ENCODE results near the gene TRIM41.
A peak's percentile ranks its signal among the peaks of the same experiment; 100 is the strongest.

Gene TRIM41

DNA sequence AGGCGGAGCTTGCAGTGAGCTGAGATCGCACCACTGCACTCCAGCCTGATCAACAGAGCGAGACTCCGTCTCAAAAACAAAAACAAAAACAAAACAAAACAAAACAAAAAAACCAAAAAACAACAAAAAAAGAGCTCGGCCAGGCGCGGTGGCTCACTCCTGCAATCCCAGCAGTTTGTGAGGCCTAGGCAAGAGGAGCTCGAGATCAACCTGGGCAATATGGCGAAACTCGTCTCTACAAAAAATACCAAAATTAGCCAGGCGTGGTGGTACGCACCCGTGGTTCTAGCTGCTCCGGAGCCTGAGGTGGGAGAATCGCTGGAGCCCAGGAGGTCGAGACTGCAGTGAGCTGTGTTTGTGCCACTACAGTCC lies 38.2 kb upstream of the TRIM41 start:
- peaks cover 10% of the 10 kb centered on the region for H3K27me3 ChIP-seq (ENCODE audit: insufficient read depth, insufficient read length)
- no peaks in the 10 kb centered on the region for H3K36me3 ChIP-seq (ENCODE audit: insufficient read depth, insufficient read length, low read length)
- DNase-seq (ENCODE audit: low read depth, low spot score): no peak
- no peak for TF ChIP-seq SUZ12 (IDR thresholded peaks at IDR 0.05; ENCODE audit: extremely low read depth, insufficient read depth, insufficient read length)
- TF ChIP-seq YY1 (IDR thresholded peaks at IDR 0.05; ENCODE audit: insufficient read depth, insufficient read length): no peak
- TF ChIP-seq ZNF274 (IDR thresholded peaks at IDR 0.05; ENCODE audit: low read depth, low read length): no peak
- peak overlapping the region; percentile 21 for H3K4me3 ChIP-seq (ENCODE audit: insufficient read length, low read depth)
- peaks cover 1% of the 10 kb centered on the region for H3K4me1 ChIP-seq (ENCODE audit: insufficient read depth, insufficient read length)
- peaks cover 25% of the 10 kb centered on the region; the same call in 1 of the 2 replicates for H3K9me3 ChIP-seq (ENCODE audit: insufficient read depth, low read length)
- peak overlapping the region; percentile 56 for H3K9ac ChIP-seq (ENCODE audit: insufficient read length, low read depth)

DNA sequence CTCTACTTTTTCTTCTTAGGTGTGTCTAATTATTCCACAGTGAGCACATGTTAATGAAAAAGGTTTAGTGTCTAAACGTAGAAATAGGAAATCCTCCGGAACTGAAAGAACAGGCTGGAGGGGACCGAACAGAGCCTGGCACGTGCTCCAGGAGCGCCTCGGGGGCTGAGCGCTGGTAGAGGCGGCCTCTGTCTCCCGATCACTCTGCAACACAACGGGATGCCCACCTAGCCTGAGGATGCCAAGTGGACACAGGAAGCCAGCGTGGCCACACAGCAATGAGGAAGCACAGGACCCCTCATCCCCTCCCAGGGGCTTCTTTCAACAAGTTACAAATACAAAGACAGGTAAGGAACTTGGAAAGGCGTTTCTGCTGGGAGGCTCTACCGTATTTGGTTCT lies 37.5 kb upstream of the TRIM41 start:
- TF ChIP-seq SUZ12 (IDR thresholded peaks at IDR 0.05; ENCODE audit: extremely low read depth, insufficient read depth, insufficient read length) (no peak), YY1 (IDR thresholded peaks at IDR 0.05; ENCODE audit: insufficient read depth, insufficient read length) (no peak), ZNF274 (IDR thresholded peaks at IDR 0.05; ENCODE audit: low read depth, low read length) (no peak)
- Histone ChIP-seq H3K4me3 (ENCODE audit: insufficient read length, low read depth) (no peak overlapping the region), H3K36me3 (ENCODE audit: insufficient read depth, insufficient read length, low read length) (no peaks in the 10 kb centered on the region), H3K27me3 (ENCODE audit: insufficient read depth, insufficient read length) (peaks cover 17% of the 10 kb centered on the region), H3K4me1 (ENCODE audit: insufficient read depth, insufficient read length) (peaks cover 2% of the 10 kb centered on the region), H3K9ac (ENCODE audit: insufficient read length, low read depth) (no peak overlapping the region), H3K9me3 (ENCODE audit: insufficient read depth, low read length) (peaks cover 25% of the 10 kb centered on the region; the same call in 1 of the 2 replicates)
- no peak for DNase-seq (ENCODE audit: low read depth, low spot score)

DNA sequence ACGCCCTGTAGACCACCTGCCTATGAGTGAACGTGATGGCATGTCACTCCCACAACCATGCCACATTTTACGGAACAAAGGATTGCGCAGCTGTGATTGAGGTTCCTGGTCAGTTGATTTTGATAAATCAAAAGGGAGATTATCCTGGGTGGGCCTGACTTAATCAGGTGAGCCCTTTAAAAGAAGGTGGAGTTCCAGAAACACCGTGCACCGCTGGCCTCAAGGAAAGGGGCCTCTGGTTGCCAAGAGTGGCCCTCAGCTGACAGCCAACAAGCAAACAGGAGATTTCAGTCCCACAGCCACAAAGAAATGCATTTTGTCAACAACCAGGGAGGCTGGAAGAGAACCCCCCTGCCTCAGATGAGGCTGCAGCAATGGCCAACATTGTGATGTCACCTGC lies 37.1 kb upstream of the TRIM41 start:
- TF ChIP-seq SUZ12 (IDR thresholded peaks at IDR 0.05; ENCODE audit: extremely low read depth, insufficient read depth, insufficient read length): no peak
- TF ChIP-seq YY1 (IDR thresholded peaks at IDR 0.05; ENCODE audit: insufficient read depth, insufficient read length): no peak
- TF ChIP-seq ZNF274 (IDR thresholded peaks at IDR 0.05; ENCODE audit: low read depth, low read length): no peak
- H3K9ac ChIP-seq (ENCODE audit: insufficient read length, low read depth): no peak overlapping the region
- no peak overlapping the region for H3K4me3 ChIP-seq (ENCODE audit: insufficient read length, low read depth)
- H3K9me3 ChIP-seq (ENCODE audit: insufficient read depth, low read length): peaks cover 25% of the 10 kb centered on the region; the same call in 1 of the 2 replicates
- H3K27me3 ChIP-seq (ENCODE audit: insufficient read depth, insufficient read length): peaks cover 22% of the 10 kb centered on the region
- H3K36me3 ChIP-seq (ENCODE audit: insufficient read depth, insufficient read length, low read length): no peaks in the 10 kb centered on the region
- peaks cover 2% of the 10 kb centered on the region for H3K4me1 ChIP-seq (ENCODE audit: insufficient read depth, insufficient read length)
- DNase-seq (ENCODE audit: low read depth, low spot score): no peak

DNA sequence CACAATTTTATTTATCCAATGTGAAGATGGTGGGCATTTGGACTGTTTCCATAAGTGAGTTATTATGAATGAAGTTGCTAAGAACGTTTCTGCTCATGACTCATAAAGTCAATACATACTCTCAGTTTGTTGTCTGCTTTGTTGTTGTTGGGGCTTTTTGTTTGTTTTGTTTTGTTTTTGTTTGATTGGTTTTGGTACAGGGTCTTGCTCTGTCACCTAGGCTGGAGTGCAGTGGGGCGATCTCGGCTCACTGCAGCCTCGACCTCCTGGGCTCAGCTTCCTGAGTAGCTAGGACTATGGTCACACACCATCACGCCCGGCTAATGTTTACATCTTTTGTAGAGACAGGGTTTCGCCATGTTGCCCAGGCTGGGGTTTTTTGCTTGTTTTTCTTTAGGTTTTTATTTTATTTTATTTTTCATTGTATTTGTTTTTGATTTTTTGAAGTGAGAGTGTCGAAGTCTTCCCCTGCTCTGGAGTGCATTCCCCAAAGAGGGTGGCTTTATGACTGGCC lies 36.0 kb upstream of the TRIM41 start:
- H3K9ac ChIP-seq (ENCODE audit: insufficient read length, low read depth): peak overlapping the region; percentile 80
- peaks cover 26% of the 10 kb centered on the region for H3K27me3 ChIP-seq (ENCODE audit: insufficient read depth, insufficient read length)
- DNase-seq (ENCODE audit: low read depth, low spot score): no peak
- H3K36me3 ChIP-seq (ENCODE audit: insufficient read depth, insufficient read length, low read length): no peaks in the 10 kb centered on the region
- H3K4me1 ChIP-seq (ENCODE audit: insufficient read depth, insufficient read length): peaks cover 2% of the 10 kb centered on the region
- no peak for TF ChIP-seq SUZ12 (IDR thresholded peaks at IDR 0.05; ENCODE audit: extremely low read depth, insufficient read depth, insufficient read length)
- no peak for TF ChIP-seq ZNF274 (IDR thresholded peaks at IDR 0.05; ENCODE audit: low read depth, low read length)
- no peak for TF ChIP-seq YY1 (IDR thresholded peaks at IDR 0.05; ENCODE audit: insufficient read depth, insufficient read length)
- H3K4me3 ChIP-seq (ENCODE audit: insufficient read length, low read depth): peak overlapping the region; percentile 48
- H3K9me3 ChIP-seq (ENCODE audit: insufficient read depth, low read length): peaks cover 16% of the 10 kb centered on the region; the same call in 1 of the 2 replicates

DNA sequence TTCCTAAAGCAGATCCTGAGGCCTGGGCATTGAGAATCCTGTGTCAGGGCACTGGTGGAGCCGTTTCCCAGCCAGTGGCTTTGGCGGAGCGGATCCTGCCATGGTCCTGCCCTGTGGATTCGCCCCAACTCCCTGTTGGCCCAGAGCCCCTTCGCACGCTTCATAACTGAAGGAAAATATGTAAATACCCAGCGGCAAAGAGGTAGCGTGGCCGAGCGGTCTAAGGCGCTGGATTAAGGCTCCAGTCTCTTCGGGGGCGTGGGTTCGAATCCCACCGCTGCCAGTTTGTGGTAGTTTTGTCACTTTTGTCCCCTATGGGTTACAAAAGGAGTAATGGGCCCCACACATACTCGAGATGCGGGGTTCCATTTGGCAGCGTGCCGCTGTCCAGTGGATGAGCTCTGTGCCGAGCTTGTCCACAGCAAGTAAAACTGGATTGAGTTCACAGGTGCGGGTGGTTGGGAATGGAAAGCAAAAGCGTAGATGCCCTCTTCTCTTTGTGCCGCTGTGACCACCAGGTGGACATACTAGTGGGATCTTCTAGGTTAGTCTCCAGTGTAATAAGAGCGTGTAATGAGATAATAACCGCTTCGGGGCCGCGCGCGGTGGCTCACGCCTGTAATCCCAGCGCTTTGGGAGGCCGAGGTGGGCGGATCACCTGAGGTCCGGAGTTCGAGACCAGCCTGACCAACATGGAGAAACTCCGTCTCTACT lies 35.4 kb upstream of the TRIM41 start:
- Histone ChIP-seq H3K36me3 (ENCODE audit: insufficient read depth, insufficient read length, low read length) (no peaks in the 10 kb centered on the region), H3K4me3 (ENCODE audit: insufficient read length, low read depth) (peak overlapping the region; percentile 80), H3K9me3 (ENCODE audit: insufficient read depth, low read length) (peaks cover 10% of the 10 kb centered on the region; the same call in 1 of the 2 replicates), H3K9ac (ENCODE audit: insufficient read length, low read depth) (peak overlapping the region; percentile 80), H3K27me3 (ENCODE audit: insufficient read depth, insufficient read length) (peaks cover 26% of the 10 kb centered on the region), H3K4me1 (ENCODE audit: insufficient read depth, insufficient read length) (peaks cover 2% of the 10 kb centered on the region)
- TF ChIP-seq ZNF274 (IDR thresholded peaks at IDR 0.05; ENCODE audit: low read depth, low read length): no peak
- no peak for TF ChIP-seq SUZ12 (IDR thresholded peaks at IDR 0.05; ENCODE audit: extremely low read depth, insufficient read depth, insufficient read length)
- TF ChIP-seq YY1 (IDR thresholded peaks at IDR 0.05; ENCODE audit: insufficient read depth, insufficient read length): no peak
- no peak for DNase-seq (ENCODE audit: low read depth, low spot score)

DNA sequence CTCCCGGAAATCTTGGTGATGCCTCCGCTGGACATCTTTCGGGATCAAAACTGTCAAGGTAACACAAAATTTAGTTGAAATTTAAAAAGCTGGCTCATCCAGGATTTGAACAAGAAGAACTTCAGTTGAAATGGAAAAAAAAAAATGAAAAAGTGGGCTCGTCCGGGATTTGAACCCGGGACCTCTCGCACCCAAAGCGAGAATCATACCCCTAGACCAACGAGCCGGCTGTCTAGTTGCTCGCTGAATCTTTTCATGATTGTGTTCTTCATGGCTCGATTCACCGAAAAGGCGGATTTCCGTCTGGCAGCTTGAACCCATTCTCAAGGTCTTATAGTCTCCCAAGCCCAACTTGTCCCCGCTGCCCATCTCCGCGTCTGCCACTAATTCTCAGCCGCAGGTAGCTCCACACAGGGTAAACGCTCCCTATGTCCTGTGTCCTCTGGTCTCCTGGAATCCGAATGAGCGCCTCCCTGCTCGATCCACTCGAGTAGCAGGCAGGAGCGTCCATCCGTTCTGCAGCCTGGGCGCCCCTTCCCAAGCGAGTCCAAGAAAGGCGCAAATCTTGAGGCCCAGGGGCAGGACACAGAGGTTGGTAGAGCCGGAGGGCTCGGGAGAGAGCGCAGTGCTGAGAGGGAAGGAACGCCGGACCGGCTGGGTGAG lies 34.2 kb upstream of the TRIM41 start:
- H3K27me3 ChIP-seq (ENCODE audit: insufficient read depth, insufficient read length): peaks cover 26% of the 10 kb centered on the region
- H3K4me3 ChIP-seq (ENCODE audit: insufficient read length, low read depth): peak overlapping the region; percentile 60
- TF ChIP-seq ZNF274 (IDR thresholded peaks at IDR 0.05; ENCODE audit: low read depth, low read length): no peak
- TF ChIP-seq YY1 (IDR thresholded peaks at IDR 0.05; ENCODE audit: insufficient read depth, insufficient read length): no peak
- no peak for TF ChIP-seq SUZ12 (IDR thresholded peaks at IDR 0.05; ENCODE audit: extremely low read depth, insufficient read depth, insufficient read length)
- H3K9me3 ChIP-seq (ENCODE audit: insufficient read depth, low read length): 0 out of 2 replicates have a peak, but pooled peaks cover 8% of the 10 kb centered on the region
- peaks cover 2% of the 10 kb centered on the region for H3K4me1 ChIP-seq (ENCODE audit: insufficient read depth, insufficient read length)
- H3K36me3 ChIP-seq (ENCODE audit: insufficient read depth, insufficient read length, low read length): no peaks in the 10 kb centered on the region
- DNase-seq (ENCODE audit: low read depth, low spot score): no peak
- peak overlapping the region; percentile 80 for H3K9ac ChIP-seq (ENCODE audit: insufficient read length, low read depth)
